Dermis microvascular lymphatic vessel endothelial cell (primary cell): ENCODE data around the gene HIPK2. TPM values are rescaled to one million over a fixed set of nuclear protein-coding genes. Genes with fewer than 3 reads are reported as not detected.
A peak's percentile ranks its signal among the peaks of the same experiment; 100 is the strongest.

Experiments used
- DNase-seq, 2 donors: peaks; one replicate each; pipeline versions ENCODE4 v3.0.0 to v3.0.0-alpha.2; 2010; ENCODE audit warnings: low read depth in 2 of 2
- total RNA-seq: library from RNA; depleted of rRNA; stranded (reverse); fragments of >200 nt; gene quantifications from 2 replicates; pipeline ENCODE4 v1.2.1, GENCODE V29; 2014

Gene HIPK2
- total RNA-seq, 1 donor from 2014 or later: 5.9 TPM

GRCh38 chr7:139737221-139738100 is 40.3 kb downstream of the HIPK2 start:
- DNase-seq: peak in 1 of 2 donors; percentile 42

GRCh38 chr7:139735912-139736595 is 41.7 kb downstream of the HIPK2 start:
- no peak for DNase-seq

GRCh38 chr7:139735466-139735865 is 42.3 kb downstream of the HIPK2 start:
- no peak for DNase-seq

GRCh38 chr7:139734395-139734794 is 43.4 kb downstream of the HIPK2 start:
- DNase-seq: peak in 1 of 2 donors; percentile 57

GRCh38 chr7:139733751-139734150 is 44.0 kb downstream of the HIPK2 start:
- DNase-seq: no peak

- no peak for DNase-seq
Measured at GRCh38 chr7:139732471-139733167, 45.2 kb downstream of the HIPK2 start.

GRCh38 chr7:139731802-139732470 is 45.9 kb downstream of the HIPK2 start:
- DNase-seq: peak in 1 of 2 donors; percentile 81

- peak in 1 of 2 donors; percentile 50 for DNase-seq
Measured at GRCh38 chr7:139730746-139731612, 46.8 kb downstream of the HIPK2 start.

- DNase-seq: no peak
Measured at GRCh38 chr7:139728203-139728602, 49.6 kb downstream of the HIPK2 start.

GRCh38 chr7:139727151-139727705 is 50.6 kb downstream of the HIPK2 start:
- no peak for DNase-seq

GRCh38 chr7:139726485-139726869 is 51.3 kb downstream of the HIPK2 start:
- DNase-seq: no peak

- peak in 1 of 2 donors; percentile 48 for DNase-seq
Measured at GRCh38 chr7:139725858-139726484, 51.8 kb downstream of the HIPK2 start.

GRCh38 chr7:139725077-139725476 is 52.7 kb downstream of the HIPK2 start:
- DNase-seq: peak in 1 of 2 donors; percentile 51

- DNase-seq: no peak
Measured at GRCh38 chr7:139722604-139723003, 55.2 kb downstream of the HIPK2 start.

- DNase-seq: no peak
Measured at GRCh38 chr7:139721821-139722220, 56.0 kb downstream of the HIPK2 start.

GRCh38 chr7:139721417-139721816 is 56.4 kb downstream of the HIPK2 start:
- no peak for DNase-seq

GRCh38 chr7:139720705-139721231 is 57.0 kb downstream of the HIPK2 start:
- DNase-seq: peak; percentile 87 to 97

- peak in 1 of 2 donors; percentile 24 for DNase-seq
Measured at GRCh38 chr7:139720186-139720585, 57.6 kb downstream of the HIPK2 start.

GRCh38 chr7:139718859-139719258 is 58.9 kb downstream of the HIPK2 start:
- no peak for DNase-seq
